Putamen (tissue), 1 donor: ENCODE results near the gene UST.
"Not testable (repeated sequence)": the region's sequence is repeated elsewhere in the genome, so short reads cannot be mapped to it uniquely, and the experiment has no call there.

Experiments
- DNase-seq: peaks from one replicate; pipeline ENCODE4 v3.0.0-alpha.2; 2016; ENCODE audit warnings: low spot score

The UST gene

DNA sequence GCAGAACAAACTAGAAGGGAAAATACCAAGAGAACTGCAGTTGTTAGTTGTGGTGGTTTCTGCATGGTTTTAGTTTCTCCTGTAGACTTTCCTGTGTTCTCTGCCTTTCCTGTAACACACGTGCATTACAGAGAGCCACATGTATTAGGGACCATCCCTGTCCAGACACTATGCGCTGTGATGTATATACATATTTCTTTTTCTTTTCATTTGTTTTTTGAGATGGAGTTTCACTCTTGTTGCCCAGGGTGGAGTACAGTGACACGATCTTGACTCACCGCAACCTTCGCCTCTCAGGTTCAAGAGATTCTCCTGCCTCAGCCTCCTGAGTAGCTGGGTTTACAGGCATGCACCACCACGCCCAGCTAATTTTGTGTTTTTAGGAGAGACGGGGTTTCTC, 292.2 kb downstream of the UST start:
- DNase-seq, result not testable (repeated sequence)

DNA sequence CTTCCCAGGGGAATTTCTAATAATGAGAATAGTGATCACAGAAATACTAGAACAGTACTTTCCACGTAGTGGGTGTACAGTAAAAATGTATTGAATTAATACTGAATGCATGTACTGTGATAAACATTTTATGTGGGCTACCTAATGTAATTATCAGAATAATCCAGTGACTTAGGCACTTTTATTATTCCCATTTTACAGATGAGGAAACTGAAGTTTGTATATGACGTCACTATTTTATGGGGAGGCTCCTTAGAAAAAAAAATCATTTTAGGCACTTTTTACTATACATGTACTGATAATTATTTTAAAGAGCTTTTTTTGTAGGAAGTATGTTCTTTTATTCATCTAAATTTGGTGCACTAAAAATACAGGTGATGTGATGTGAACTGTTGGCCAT, 295.1 kb downstream of the UST start:
- DNase-seq, result no peak

DNA sequence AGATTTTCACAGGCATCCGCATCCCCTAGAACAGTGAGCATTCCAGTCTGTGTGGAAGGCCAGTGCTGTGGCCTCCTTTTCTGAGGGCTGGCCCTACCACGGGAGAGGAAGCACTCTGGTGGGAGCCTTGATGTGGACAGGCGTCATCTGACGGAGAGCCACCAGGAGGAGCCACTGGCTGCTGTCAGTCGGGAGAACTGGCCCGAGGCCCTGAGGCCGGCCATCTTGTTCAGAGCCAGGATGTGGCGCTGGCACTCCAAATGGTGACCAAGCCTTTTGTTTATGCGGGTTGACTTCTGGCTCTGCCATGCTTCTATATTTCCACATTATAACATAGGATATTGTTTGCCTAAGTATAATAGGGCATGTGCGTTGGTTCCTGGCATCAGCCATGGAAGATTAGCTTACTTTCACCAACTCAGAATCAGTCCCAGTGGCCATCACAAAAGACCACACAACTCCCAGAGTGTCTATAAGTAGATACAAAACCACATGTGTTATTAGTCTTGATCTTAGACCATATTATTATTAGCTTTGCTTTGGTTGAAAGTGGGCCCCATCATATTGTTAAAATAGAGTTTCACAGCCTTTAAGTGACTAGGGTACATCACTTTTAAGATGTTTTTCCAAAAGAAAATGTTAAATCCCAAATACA, 296.8 kb downstream of the UST start:
- no peak for DNase-seq

DNA sequence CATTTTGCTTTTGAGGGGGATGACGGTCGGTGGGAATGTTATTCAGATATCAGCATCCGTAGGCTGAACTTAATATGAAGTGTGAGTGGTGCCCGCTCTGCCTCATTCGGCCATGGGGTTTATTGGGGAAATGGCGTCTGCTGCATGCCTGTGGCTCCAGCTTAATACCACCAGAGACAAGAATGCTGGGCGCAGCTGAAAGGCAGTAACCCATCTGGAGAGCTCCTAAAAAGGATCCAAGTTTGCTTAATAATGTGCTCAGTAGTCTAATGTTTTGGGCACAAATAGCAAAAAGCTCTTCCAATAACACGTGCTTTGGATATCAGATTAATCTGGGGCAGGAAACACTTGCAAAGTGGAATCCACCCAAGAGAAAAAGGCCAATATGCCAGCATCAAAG, 297.7 kb downstream of the UST start:
- DNase-seq, result no peak

DNA sequence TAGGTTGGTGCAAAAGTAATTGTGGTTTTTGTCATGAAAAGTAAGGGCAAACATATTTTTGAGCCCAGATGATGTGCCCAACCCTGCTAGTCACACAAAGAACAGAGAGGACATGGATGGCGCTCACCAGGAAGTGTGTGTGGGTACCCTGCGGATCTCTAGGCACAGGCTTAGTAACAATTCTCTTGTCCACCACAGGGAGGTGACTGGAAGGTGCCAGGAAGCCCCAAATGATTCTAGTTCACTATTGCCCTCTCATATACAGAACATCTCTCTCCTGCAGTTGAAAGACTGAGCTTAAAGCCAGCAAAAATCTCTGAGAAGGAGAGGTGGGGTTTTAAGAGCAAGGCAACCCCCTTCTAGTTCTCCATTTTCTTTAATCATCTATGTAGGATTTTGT, 298.6 kb downstream of the UST start:
- DNase-seq, result no peak

DNA sequence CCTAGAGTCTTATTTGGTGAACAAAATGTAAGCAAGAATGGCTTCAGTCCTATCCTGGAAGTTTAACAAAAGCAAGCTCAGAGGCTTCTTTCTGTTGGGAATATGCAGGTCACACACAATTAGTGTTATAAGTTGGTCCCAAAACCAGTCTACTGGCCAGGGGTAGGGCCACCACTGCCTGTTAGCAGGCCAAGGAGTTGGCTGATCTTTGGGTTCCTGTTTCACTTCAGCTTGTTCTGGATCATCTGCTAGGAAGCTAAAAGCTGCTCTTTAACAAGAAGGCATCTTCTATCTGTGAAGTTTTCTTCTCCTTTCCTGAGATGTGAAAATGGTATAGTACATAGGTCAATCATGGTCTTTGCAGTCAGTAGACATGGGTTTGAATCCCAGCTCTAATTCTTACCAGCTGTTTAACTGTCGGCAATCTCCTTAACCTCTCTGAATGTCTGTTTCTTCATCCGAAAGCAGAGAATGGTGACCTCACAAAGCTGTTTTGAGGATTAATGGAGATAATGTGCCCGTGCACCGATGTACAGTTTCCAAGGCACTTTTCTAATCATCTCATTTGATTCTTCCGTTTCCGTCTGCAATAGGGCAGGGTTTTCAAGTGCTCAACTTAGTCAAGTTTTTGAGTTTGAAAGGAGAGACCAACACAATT, 299.5 kb downstream of the UST start:
- no peak for DNase-seq

DNA sequence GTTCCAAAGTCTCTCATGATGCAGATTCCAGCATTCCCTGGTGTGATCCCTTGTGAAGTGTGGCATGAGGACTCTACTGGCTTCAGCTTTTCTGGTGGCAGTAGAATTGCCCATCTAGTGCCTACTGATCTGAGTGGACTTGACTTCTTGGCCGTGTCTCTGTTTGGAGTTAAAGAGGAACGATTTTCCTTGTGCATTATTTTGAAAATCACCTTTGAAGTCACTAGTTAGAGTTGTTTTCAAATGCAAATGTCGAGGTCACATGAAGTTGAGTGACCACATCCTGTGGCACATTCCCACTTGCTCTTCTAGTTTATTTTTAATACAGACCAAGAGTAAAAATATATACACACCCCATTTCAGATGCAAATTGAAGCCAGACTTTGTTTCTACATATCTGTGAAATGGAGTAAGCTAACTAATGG, 300.0 kb downstream of the UST start:
- DNase-seq, result no peak

DNA sequence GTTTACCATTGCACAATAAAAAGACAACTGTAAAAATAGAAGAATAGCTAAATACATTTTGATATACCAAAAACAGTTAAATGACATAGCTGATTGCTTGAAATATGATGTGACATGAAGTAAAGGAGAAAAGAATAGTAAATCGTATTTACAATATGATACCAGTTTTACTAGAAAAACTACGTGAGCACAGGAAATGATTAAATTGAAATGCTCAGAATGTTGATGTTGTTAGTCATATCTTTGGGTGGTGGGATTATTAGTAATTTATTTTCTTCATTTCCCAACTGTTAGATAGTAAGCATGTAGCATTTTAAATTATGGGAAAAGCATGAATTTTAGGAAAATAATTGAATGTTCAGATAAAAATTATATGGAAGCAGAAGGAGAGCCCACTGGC, 302.4 kb downstream of the UST start:
- DNase-seq, result no peak

DNA sequence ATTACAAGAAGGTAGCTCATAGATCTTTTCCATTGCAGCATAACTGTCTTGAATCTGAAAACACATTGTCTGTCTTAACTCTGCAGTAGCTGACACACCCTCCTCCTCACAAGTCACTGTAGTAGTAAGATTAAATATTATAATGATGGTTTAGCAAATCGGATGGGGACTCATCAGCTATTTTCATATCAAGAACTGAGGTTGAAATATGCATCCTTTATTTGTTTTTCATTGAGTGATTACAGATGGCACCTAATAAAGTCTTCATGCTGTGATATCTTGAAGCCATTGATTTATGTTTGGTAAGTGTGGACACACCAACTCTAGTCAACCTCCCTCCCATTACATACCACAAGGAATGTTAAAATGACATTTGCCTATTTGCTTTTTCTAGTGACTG, 303.3 kb downstream of the UST start:
- DNase-seq, result no peak

DNA sequence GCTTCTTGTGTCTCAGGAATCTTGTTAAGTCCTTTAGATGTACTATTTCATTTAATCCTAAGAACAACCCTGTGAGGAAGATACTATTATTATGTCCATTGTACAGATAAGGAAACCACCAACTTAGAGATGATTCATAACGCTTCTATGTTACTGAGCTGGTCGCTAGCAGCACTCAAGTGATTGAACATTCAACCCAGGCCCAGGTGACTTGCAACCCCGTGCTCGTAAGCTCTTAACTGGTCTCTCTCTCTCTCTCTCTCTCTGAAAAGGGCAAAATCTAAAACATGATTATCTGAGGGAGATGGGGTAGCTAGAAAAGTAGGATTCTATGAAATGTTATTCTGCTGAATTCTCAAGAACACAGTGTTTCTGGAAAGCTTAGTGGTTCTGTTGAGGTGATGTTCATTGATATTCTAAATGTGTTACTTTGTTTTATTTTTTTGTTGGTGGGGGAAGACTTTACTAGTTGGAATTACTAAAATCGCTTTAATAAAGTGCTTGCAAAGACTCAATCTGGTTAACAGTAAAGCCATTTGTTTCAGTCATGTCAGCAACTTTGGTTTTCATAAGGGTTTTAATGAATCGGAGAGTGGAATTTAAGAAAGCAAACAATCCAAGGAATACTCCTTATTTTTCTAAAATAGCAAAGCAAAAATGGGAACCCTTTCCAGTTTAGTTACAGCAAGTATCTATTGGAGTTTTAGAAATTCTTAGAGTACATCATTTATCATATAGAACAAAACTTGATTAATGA, 305.7 kb downstream of the UST start:
- DNase-seq, result no peak

DNA sequence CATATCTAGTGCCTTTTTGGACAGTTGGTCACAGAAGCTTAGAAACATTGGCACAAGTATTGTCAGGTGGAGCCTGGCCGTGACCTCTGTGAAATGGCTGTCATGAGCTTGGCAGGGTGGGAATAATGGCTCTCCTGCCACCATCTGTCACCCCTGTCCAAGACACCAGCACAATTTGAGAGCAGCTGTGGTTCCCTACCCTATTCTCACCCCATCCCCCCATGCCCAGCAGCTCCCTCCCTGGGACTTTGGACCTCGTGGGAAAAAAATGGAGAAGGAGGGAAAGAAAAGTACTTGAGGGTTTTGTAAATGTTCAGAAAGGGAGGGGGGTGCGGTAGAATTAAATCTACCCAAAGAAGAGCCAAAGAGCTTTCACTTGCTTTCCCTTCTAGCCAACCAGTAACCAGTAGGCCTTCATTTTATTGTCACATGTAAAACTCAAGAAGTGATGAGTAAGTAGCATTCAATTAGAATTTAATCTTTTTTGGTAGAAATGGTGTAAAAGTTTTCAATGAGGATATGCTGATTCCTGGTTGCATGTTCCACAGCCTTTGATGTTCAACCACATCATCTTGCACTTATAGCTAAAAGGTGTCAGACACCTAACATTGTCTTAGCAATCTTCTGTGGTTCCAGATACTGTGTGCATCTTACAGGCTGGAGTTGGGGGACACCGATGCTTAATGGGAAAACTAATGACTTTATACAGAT, 307.2 kb downstream of the UST start:
- DNase-seq, result no peak

DNA sequence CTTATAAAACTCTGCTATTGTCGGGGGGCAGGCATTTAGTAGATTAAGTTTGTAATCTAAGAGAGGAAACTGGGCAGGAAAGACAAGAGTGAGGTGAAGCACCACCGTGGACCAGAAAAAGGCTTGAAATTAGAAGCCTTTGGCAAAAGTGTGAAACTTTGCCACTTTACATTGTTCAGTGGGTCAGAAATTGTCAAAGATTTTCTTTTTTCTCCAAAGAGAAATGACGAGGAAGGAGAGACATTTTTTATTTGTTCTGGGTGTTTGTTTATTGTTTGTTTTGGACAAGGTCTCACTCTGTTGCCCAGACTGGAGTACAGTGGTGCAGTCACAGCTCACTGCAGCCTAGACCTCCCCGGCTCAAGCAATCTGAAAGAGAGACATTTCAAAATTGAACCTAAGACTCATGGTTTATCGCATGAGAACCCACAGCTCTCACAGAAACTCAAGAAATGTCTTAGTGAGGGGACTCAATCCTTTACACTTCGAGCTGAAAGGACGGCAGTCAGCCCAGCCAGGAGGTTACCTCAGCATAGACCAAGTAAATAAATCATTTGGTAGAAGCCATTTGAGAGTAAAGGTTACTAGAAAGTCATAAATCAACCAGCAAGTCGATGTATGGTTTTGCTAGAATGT, 307.8 kb downstream of the UST start:
- no peak for DNase-seq

DNA sequence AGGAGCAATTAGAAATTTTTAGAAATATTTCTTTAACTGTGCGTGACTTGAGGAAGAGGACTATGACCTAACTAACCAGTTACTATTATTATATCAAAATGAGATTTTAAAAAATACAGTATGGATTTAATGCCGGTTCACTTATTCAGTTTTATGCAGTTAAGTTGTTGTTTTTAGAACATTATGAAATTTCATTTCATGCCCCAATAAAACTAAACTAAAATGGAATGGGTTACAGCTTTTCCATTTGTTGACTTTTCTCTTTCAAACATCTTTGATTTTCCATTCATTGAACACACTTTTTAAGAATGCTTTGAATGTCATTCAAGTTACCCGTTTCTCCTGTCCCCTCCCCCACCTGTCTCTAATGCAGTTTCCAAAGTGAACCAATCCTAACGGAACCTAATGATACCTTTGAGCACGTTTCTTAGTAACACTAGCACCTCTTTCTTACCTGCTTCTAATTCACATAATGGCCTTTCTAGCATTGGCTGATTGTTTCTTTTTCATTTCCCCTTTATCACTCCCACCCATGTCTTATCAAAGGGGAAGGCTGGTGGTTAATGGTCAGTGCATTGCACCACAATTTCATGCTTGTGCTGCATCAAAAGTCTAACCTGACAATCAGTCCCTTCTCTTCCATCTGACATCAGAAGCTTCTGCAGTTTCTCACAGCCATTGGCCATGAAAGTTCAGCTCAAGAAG, 308.5 kb downstream of the UST start:
- DNase-seq, result no peak

DNA sequence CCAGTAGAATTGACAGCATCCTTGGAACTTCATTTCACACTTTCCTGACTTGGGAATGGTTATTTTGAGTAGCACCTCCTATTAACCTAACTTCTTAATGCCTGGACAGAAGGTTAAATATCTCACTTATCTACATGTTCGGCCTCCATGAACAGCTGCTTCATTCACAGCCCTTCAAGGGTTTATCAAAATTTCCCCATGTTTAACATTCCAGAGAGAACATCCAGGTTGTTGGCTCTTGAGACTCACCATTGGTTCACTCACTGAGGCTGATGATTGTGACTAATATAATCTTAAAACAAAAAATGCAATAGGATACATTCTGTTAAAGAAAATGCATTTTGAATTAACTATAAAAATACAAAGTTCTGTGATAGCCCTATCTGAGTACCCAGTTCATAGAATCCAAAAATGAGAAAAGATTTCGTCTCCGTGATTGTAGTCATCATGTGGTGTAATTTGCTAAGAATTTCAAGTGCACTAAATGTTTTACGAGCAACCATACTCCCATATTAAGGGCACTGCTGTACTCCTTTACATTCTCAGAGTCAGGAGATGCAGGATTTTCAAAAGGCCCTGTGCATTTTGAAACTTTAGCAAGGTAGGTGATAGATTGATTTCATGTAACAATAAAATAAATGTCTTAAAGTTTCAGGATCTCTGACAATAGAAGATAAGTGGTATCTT, 310.1 kb downstream of the UST start:
- no peak for DNase-seq

DNA sequence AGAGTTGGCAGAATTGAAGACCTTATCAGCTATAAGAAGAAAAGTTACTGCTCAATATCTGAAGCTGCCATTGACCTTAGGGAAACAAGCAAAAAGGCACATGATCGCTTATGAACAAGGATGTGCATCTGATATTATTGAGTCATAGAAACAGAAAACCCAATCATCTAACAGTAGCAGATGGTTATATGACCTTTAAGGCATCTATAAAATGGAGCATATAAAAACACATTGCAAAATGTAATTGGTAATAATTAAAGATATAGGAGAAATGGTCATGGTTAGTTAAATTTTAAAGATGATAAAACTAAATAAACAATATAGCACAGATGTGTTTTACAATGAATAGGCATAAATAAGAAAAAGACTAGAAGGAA, 310.6 kb downstream of the UST start:
- DNase-seq, result no peak

DNA sequence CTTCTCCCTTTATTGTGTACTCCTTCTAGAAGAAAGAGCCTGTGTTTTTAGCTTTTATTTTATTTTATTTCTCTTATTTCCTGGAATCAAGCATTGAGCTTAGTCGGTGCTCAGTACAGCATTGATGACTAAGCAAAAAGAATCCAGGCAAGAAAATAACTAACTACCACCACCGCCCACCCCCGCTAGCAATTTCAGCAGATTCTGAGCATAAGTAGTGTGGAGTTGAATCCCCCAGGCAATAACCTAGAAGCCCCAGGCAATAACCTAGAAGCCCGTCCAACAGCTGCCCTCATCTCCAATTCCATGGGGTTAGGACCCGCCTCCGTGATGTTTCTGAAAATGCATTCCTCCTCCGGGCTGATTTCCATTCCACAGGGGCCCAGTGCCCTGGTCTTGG, 312.7 kb downstream of the UST start:
- DNase-seq, result no peak

DNA sequence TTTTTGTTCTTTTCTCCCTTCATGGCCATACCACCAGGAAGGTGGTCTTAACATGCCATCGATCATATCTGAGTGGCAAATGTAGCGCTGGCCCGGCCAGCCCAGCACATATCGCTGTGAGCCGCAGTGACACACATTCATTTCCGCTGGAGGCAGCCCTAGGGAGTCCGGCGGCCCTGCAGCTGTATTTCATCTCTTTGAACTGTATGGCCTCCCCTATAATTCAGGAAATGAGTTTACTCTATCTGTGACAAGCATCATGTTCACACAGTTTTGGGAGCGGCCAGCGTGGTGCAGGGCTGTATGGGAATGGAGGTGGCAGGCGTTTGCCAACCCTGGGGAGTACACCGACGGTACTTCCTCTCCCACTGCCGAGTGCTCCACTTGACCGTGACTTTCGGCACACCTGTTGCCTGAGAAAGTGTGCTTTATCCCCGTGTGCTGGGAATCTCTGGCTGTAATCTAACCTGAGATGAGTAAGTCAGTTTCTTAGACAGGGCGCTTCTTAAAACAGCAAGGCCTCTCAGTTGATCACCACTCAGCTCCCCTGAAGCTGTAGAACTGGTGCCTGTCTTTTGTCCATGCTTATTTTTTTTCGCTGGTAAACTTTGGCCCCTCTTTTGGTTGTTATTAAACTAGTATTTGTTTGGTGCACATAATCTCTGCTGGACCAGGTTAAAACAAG, 313.6 kb downstream of the UST start:
- DNase-seq, result no peak

DNA sequence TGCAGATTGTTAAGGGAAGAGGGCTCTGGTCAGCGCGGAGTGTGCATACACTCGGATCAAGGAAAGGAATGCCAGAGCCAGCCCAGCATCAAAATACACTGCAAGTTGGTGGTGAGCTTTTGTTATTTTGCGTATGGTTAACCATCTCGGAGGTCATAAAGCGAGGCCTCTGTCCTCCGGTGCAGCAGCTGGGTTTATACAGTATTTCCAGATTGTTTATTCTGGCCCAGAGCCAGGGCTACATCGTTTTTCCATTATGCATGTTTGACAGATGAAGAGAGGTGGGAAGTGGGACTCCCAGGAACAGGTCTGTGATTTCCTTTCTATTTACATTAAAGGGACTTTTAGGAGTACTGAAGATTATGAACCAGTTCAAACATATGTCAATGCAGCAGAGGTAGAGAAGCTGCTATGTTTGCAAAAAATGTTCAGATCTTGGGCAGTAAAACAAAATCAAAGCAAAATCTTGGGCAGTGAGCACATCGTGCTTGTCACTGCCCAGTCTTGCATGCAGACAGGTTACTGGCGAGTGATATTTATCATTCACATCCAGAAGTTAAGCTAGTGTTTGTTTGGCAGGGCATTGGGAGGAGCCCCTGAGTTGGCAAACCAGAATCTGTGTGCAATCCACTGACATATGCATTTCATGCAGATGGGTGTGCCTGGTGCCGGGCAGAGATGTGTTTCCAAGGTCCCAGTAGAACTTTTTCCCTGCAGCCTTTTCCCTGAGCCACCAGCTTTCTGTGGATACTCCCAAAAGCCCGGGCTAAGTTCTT, 314.3 kb downstream of the UST start:
- DNase-seq, result no peak

DNA sequence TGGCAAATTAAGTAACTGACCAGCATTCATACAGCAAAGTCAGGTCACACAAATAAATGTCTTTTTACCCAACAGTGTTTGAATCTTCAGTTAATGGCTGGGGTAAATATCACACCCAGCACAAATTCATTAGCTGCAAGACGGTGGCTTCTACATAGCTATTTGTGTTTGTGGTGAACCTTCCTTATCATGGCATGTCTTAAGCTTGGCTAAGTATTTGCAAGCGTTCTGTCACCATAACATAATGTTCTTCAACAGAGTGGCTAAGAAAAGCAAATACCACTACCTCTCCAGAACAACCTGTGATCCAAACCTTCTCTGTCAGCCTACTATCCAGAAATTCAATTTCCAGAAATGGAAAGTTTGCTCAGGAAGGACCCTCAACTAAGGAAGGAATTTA, 315.1 kb downstream of the UST start:
- no peak for DNase-seq
